ENCODE measurements around the gene ADAMTSL1.

GRCh38 chr9:18448101-18448500, 25.9 kb upstream of the ADAMTSL1 start:
- TF ChIP-seq CTCF (IDR thresholded peaks at IDR 0.05) (no peak), ZFX (IDR thresholded peaks at IDR 0.05; ENCODE audit: borderline replicate concordance) (no peak)

Measured in 22Rv1 (cell line).